Erythroblast (primary cell): ENCODE results near the gene DOCK4.

Experiments used
- GATA1 ChIP-seq: IDR thresholded peaks from 2 replicates; pipeline ENCODE4 v1.6.1; 2011; ENCODE audit warnings: low read depth, mild to moderate bottlenecking, control low read depth, low read length, moderate library complexity
- POLR2A ChIP-seq: IDR thresholded peaks from 2 replicates; pipeline ENCODE4 v1.6.1; 2011; ENCODE audit warnings: mild to moderate bottlenecking, low read length

- no peak for TF ChIP-seq POLR2A
- TF ChIP-seq GATA1 = no peak
Observed at GRCh38 chr7:111892588-111892987, 313.6 kb downstream of the DOCK4 start.
